D721Med (cell line): ENCODE data around the gene CALML5.

Experiments
- DNase-seq: peaks from one replicate; pipeline ENCODE4 v3.0.0; 2011; ENCODE audit warnings: low spot score; ENCODE audit not compliant: insufficient read length
- FAIRE-seq: peaks from 2 replicates; lab custom pipeline; 2011; peaks lifted over from hg19 to GRCh38; lab: Jason Lieb, UNC
- CTCF ChIP-seq: IDR thresholded peaks from 2 replicates; pipeline ENCODE4 v1.5.1; 2012; ENCODE audit warnings: mild to moderate bottlenecking, control low read depth; ENCODE audit not compliant: insufficient read depth; ENCODE audit errors: missing control alignments

CALML5 gene

GRCh38 chr10:5499493-5500140 lies at the start of gene CALML5:
CALML5 (minus strand) TSS chr10:5499570; CDS start chr10:5499438, 132 bp downstream.
- no peak for FAIRE-seq
- DNase-seq: no peak
- no peak for TF ChIP-seq CTCF

GRCh38 chr10:5547931-5548660 lies 48.7 kb upstream of the CALML5 start:
- no peak for FAIRE-seq
- no peak for TF ChIP-seq CTCF
- DNase-seq: no peak

GRCh38 chr10:5547681-5547930 lies 48.2 kb upstream of the CALML5 start:
- TF ChIP-seq CTCF: no peak
- FAIRE-seq (no peak), DNase-seq (no peak)

GRCh38 chr10:5546891-5547680 lies 47.7 kb upstream of the CALML5 start:
- FAIRE-seq (no peak), DNase-seq (no peak)
- no peak for TF ChIP-seq CTCF

- DNase-seq: no peak
- TF ChIP-seq CTCF: no peak
- FAIRE-seq: no peak
Measured at GRCh38 chr10:5545778-5546710, 46.7 kb upstream of the CALML5 start.

GRCh38 chr10:5545426-5545777 lies 46.0 kb upstream of the CALML5 start:
- no peak for TF ChIP-seq CTCF

More at GRCh38 chr10:5545426-5545777, 46.0 kb upstream of the CALML5 start:
- DNase-seq (no peak), FAIRE-seq (no peak)
